IPS-20b (cell line): ENCODE data around the gene MGMT.

Source experiments
- H3K27ac ChIP-seq: one replicate; pipeline ENCODE4 v1.5.1; 2013; ENCODE audit warnings: low read length
- H3K27me3 ChIP-seq: 2 replicates; pipeline ENCODE4 v1.6.1; 2013; ENCODE audit warnings: mild to moderate bottlenecking, low read length, inconsistent platforms; ENCODE audit not compliant: insufficient read depth
- H3K36me3 ChIP-seq: 2 replicates; pipeline ENCODE4 v1.6.1; 2013; ENCODE audit warnings: low read depth, mild to moderate bottlenecking, inconsistent platforms, low read length, moderate library complexity; ENCODE audit not compliant: insufficient read depth
- H3K4me1 ChIP-seq: 2 replicates; pipeline ENCODE4 v1.6.1; 2013; ENCODE audit warnings: mild to moderate bottlenecking, control low read depth, inconsistent platforms, low read length, moderate library complexity; ENCODE audit not compliant: insufficient read depth
- H3K4me3 ChIP-seq: 2 replicates; pipeline ENCODE4 v1.5.1; 2013; ENCODE audit warnings: mild to moderate bottlenecking, low read length, inconsistent platforms
- H3K9ac ChIP-seq: 2 replicates; pipeline ENCODE4 v1.6.1; 2013; ENCODE audit warnings: low read depth, mild to moderate bottlenecking, inconsistent platforms, low read length, moderate library complexity
- H3K9me3 ChIP-seq: 2 replicates; pipeline ENCODE4 v1.6.1; 2013; ENCODE audit warnings: mild to moderate bottlenecking, low read depth, low read length, inconsistent platforms; ENCODE audit not compliant: insufficient read depth

MGMT gene

DNA sequence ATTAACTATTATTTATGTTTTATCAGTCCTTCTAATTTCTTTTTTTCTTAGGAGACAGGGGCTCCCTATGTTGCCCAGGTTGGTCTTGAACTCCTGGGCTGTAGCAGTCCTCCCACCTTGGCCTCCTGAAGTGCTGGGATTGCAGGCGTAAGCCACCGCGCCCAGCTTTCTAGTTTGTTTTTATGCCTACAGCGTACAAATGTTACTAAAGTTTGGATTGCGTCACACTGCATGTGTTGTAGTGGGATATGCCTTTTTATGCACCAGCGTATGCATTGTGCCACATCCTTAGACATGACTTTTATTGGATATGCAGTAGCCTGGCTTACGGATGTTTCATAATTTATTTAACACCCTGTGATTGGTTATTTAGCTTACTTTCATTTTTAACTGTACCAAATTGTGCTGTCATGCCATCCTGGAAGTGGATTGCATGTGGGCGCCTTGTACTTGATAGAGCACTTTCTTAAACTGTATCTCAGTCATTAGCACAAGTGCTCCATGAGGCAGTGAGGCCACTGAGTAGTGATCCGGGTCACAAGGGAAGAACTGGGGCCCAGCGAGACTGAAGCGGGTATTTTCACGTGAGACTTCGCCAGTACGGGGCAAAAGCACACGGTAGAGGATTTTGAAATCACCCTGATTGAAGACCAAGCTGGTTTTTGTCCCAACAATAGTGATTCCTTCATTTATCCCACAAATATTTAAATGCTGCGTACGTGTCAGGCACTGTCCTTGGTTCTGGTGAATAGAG, 165.0 kb downstream of the MGMT start:
- Histone ChIP-seq H3K9me3 (no peaks in the 10 kb centered on the region), H3K27me3 (no peaks in the 10 kb centered on the region), H3K27ac (no peak overlapping the region), H3K36me3 (no peaks in the 10 kb centered on the region), H3K4me1 (peaks cover 6% of the 10 kb centered on the region; the same call in 1 of the 2 replicates), H3K4me3 (no peak overlapping the region), H3K9ac (no peak overlapping the region)

DNA sequence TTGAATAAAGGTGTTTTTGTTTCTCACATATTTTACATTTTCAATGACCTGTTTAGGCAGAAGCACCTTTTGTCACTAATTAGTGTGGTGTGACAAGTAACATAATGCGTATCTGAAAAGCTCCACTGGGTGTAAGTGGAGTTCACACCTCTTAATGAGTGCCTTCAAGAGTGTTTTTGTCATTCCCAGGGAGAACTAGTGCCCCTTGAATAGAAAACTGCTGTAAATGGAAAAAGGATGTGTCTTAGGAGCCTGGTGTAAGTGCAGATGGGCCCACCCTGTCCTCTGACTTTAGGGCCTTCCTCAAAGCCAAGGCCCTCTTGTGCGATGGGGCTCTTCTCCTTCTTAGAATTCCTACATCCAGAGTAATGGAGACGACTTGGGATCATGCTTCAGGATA, 170.0 kb downstream of the MGMT start:
- Histone ChIP-seq H3K4me1 (peaks cover 13% of the 10 kb centered on the region; the same call in 1 of the 2 replicates), H3K27ac (no peak overlapping the region), H3K27me3 (no peaks in the 10 kb centered on the region), H3K36me3 (no peaks in the 10 kb centered on the region), H3K4me3 (no peak overlapping the region), H3K9me3 (no peaks in the 10 kb centered on the region), H3K9ac (no peak overlapping the region)

DNA sequence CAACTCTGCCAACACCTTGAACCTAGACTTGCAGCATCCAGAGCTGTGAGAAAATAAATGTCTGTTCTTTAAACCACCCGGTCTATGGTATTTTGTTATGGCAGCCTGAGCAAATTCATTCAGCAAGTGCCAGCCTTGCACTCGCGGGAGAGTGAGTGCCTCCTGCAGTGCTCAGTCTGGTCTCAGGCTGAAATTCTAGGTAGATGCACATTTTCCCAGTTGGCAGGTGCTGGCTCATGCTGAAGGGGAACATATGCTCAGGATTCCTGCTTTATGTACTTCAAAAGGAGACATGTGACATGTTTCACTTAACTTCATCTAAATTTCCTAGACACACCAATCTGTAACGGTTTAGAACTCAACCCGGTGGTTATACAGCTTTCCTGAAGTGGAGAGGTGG, 170.8 kb downstream of the MGMT start:
- Histone ChIP-seq H3K4me3 (no peak overlapping the region), H3K27ac (no peak overlapping the region), H3K9me3 (no peaks in the 10 kb centered on the region), H3K4me1 (peaks cover 13% of the 10 kb centered on the region; the same call in 1 of the 2 replicates), H3K27me3 (no peaks in the 10 kb centered on the region), H3K36me3 (no peaks in the 10 kb centered on the region), H3K9ac (no peak overlapping the region)

DNA sequence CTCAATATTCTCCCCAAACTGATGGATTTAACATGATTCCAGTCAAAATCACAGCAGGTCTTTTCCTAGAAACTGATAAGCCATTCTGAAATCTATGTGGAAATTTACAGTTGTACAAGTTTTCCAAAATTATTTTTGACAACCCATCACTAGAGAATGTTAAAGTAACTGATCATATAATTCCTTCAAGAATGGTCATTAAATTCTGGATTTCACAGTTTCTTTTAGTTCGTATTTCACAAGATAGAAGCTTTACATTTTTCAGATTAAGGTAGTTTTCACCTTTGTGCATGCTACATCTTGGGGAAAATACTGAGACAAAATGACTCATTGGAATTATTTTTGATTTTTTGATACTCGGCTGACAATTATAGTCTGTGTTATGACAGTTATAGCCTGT, 174.3 kb downstream of the MGMT start:
- Histone ChIP-seq H3K27me3 (no peaks in the 10 kb centered on the region), H3K27ac (no peak overlapping the region), H3K4me3 (no peak overlapping the region), H3K9me3 (no peaks in the 10 kb centered on the region), H3K36me3 (no peaks in the 10 kb centered on the region), H3K9ac (no peak overlapping the region), H3K4me1 (peaks cover 13% of the 10 kb centered on the region; the same call in 1 of the 2 replicates)

DNA sequence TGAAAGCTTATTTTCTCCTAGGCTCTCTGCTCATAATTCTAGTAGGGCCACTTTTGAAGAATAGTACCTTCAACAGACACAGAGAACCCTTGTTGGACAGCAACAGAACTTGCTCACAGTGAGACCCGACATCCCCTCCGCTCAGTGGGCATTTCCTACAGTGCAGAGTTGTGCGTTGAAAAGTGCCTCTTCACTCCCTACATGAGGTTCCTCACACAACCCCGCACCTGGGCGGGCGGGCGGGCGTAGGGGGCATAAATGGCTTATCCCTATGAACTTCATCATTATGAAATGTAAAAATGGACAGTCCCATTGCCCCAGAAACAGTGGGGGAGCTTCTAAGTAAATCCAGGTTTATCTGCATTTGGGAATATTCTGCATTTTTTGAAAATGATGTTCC, 174.9 kb downstream of the MGMT start:
- Histone ChIP-seq H3K27ac (no peak overlapping the region), H3K9me3 (no peaks in the 10 kb centered on the region), H3K36me3 (no peaks in the 10 kb centered on the region), H3K4me3 (no peak overlapping the region), H3K4me1 (peaks cover 7% of the 10 kb centered on the region; the same call in 1 of the 2 replicates), H3K9ac (no peak overlapping the region), H3K27me3 (no peaks in the 10 kb centered on the region)

DNA sequence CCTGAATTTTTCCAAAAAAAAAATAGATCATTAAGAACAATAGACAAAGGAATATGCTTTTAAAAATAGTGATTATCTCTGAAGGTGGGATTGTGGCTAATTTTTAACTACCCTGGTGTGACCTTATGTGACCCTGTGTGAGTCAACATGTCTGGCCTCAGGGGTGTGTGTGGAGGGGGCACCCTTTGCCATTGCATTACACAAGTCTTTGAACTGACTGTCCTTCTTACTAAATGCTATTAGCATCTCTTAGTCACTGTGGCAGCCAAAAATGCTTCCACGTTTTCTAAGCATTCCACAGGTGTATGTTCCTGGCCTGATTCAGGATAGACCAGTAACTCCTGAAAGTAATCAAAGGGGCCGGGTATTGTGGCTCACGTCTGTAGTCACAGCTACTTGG, 175.4 kb downstream of the MGMT start:
- peaks cover 3% of the 10 kb centered on the region; the same call in 1 of the 2 replicates for H3K4me1 ChIP-seq
- H3K27ac ChIP-seq: no peak overlapping the region
- no peak overlapping the region for H3K9ac ChIP-seq
- H3K4me3 ChIP-seq: no peak overlapping the region
- H3K36me3 ChIP-seq: no peaks in the 10 kb centered on the region
- no peaks in the 10 kb centered on the region for H3K9me3 ChIP-seq
- no peaks in the 10 kb centered on the region for H3K27me3 ChIP-seq

DNA sequence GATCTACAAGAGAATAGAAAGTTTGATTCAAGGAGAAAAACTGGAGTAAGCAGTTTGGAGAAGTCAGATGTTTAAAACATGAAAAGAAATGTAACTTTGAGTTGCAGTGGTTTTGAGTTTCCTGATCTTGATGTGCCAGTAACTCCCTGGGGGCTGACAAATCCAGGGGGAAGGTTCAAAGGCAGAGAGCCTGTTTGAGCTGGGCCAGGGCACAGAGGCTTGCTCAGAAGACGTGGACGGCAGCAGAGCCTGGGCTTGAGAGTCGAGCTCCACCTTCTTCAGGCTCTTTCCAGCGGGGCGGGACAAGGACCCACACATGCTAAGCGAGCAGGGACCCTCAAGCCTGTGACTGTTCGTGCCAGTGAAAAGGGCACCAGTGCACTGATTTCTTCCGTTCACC, 176.2 kb downstream of the MGMT start:
- no peaks in the 10 kb centered on the region for H3K36me3 ChIP-seq
- no peaks in the 10 kb centered on the region for H3K9me3 ChIP-seq
- H3K4me1 ChIP-seq: 0 out of 2 replicates have a peak, but pooled peaks cover 5% of the 10 kb centered on the region
- no peaks in the 10 kb centered on the region for H3K27me3 ChIP-seq
- H3K9ac ChIP-seq: no peak overlapping the region
- no peak overlapping the region for H3K27ac ChIP-seq
- no peak overlapping the region for H3K4me3 ChIP-seq

DNA sequence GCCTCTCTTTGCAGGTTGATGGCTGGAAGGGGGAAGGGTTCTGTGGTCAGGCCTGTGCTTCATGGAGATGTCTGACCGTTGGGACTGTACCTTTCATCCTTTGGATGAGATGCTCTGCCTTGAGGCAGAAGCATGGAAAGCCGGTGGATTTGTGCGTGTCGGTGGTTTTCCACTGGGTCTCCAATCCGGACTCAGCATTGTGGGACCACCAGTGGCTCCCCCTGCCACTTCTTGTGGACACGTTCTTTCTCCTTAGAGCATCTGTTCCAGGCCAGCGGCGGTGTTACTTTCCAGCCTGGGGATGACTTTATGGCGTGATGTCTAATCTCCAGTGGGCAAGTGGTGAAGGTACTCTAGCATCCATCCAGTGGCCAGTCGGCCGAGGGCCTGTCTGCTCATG, 178.4 kb downstream of the MGMT start:
- Histone ChIP-seq H3K27me3 (no peaks in the 10 kb centered on the region), H3K9me3 (no peaks in the 10 kb centered on the region), H3K4me1 (0 out of 2 replicates have a peak, but pooled peaks cover 5% of the 10 kb centered on the region), H3K36me3 (no peaks in the 10 kb centered on the region), H3K4me3 (no peak overlapping the region), H3K9ac (no peak overlapping the region), H3K27ac (no peak overlapping the region)

DNA sequence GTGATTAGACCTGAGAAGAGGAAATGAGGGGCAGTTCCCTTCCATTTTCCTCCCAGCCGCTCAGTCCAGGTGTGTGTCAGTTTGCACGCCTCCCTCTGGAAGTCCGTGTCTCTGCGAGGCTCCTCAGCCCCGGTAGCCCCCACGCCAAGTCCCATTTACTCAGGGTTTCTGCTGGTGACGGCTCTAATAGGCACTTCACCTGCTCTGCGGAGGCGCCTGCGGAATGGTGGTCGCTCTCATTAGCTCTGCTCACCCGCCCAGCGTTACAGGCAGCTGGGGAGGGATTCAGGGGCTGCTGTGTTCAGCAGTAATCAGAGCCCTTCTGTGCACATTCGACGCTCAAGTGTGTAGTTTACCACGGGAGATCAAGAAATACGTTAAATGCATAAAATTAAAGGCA, 179.9 kb downstream of the MGMT start:
- Histone ChIP-seq H3K9me3 (no peaks in the 10 kb centered on the region), H3K36me3 (no peaks in the 10 kb centered on the region), H3K27me3 (no peaks in the 10 kb centered on the region), H3K4me3 (no peak overlapping the region), H3K27ac (no peak overlapping the region), H3K4me1 (0 out of 2 replicates have a peak, but pooled peaks cover 5% of the 10 kb centered on the region), H3K9ac (no peak overlapping the region)

DNA sequence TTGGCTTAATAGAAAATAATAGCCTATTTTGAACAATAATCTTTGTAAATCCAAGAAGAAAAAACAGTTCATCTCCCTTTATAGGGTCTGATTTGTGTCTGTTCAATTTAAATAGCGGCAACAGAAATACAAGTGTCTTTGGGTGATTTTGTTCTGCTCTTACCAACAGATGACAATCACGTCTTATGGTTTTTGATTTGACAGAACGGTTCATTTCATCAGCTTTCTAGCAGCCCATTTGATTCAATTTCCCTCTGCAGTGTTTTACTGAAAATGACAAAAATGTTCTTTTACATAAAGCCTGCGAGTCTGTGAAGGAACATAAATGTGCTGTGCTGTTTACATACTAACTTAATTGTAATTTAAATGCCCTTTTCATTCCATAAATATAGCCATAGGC, 180.5 kb downstream of the MGMT start:
- Histone ChIP-seq H3K4me1 (0 out of 2 replicates have a peak, but pooled peaks cover 5% of the 10 kb centered on the region), H3K36me3 (no peaks in the 10 kb centered on the region), H3K4me3 (no peak overlapping the region), H3K9me3 (no peaks in the 10 kb centered on the region), H3K9ac (no peak overlapping the region), H3K27me3 (no peaks in the 10 kb centered on the region), H3K27ac (no peak overlapping the region)

DNA sequence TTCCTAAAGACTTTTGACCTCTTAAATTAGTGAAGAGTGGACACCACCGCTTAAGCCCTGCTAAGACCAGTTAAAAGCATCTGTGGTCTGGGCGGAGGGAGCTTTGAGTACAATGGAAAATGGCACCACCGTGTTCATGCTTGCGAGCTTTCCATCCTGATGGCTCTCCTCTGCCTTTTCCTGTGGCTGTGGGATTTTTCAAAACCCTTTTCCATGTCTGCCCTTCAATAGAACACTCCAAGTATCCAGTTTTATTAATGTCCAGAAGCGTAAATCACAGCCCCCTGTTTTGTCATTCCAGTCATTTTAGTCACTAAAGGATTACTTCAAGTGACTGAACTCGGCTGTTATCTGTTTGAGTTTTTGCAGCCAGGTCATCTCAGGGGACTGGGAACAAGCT, 181.8 kb downstream of the MGMT start:
- no peaks in the 10 kb centered on the region for H3K36me3 ChIP-seq
- no peak overlapping the region for H3K27ac ChIP-seq
- no peaks in the 10 kb centered on the region for H3K27me3 ChIP-seq
- H3K4me1 ChIP-seq: 0 out of 2 replicates have a peak, but pooled peaks cover 5% of the 10 kb centered on the region
- H3K9me3 ChIP-seq: no peaks in the 10 kb centered on the region
- no peak overlapping the region for H3K4me3 ChIP-seq
- H3K9ac ChIP-seq: no peak overlapping the region

DNA sequence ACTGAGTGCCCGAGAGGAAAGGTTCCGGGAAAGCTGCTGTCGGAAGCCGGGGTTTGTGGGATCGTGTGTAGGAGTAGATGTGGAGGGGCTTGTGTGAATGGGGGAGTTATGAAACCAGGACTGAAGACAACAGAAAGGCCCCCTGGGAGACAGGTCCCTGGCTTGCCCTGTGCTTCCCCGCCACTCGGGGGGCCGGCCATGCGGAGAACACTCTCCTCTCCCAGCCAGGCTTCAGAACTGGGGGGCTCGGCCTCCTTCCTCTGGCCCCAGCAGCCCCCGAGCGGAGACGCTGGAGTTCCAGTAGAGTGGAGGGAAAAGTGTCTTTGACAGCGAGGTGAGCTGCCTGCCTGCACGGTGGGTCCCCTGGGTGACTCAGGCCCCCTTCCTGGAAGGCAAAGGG, 185.0 kb downstream of the MGMT start:
- Histone ChIP-seq H3K27ac (no peak overlapping the region), H3K9ac (no peak overlapping the region), H3K9me3 (no peaks in the 10 kb centered on the region)

More for the DNA sequence above, 185.0 kb downstream of the MGMT start:
- Histone ChIP-seq H3K27me3 (no peaks in the 10 kb centered on the region), H3K4me1 (0 out of 2 replicates have a peak, but pooled peaks cover 5% of the 10 kb centered on the region), H3K36me3 (no peaks in the 10 kb centered on the region), H3K4me3 (no peak overlapping the region)
